Measurements from ENCODE around the gene RBBP8NL.

- TF ChIP-seq CTCF (IDR thresholded peaks at IDR 0.05), result no peak
- TF ChIP-seq POLR2A (IDR thresholded peaks at IDR 0.05), result no peak
These were observed 39.6 kb upstream of the RBBP8NL start for GRCh38 chr20:62466806-62467537.
